ENCODE results near the gene ASB9. TPM values are rescaled to one million over a fixed set of nuclear protein-coding genes. Genes with fewer than 3 reads are reported as not detected.

The ASB9 gene
- total and polyA plus RNA-seq, 2 of the 8 experiments (the other 6 are each of a cell fraction or from before 2014, with no cell fraction given): 0.54 to 1.2 TPM

- no peak overlapping the region for H3K18ac ChIP-seq (ENCODE audit: extremely low read depth, low read length)
- no peak overlapping the region for H2AFZ ChIP-seq (ENCODE audit: low read length)
- no peak for TF ChIP-seq SRF (IDR thresholded peaks at IDR 0.05; ENCODE audit: low read depth, low read length)
- no peak for TF ChIP-seq CBX8 (IDR thresholded peaks at IDR 0.05; ENCODE audit: borderline replicate concordance, low read depth, low read length)
- TF ChIP-seq HDAC6 (IDR thresholded peaks at IDR 0.05; ENCODE audit: low read depth, low read length): no peak
- TF ChIP-seq, protein P1, sequence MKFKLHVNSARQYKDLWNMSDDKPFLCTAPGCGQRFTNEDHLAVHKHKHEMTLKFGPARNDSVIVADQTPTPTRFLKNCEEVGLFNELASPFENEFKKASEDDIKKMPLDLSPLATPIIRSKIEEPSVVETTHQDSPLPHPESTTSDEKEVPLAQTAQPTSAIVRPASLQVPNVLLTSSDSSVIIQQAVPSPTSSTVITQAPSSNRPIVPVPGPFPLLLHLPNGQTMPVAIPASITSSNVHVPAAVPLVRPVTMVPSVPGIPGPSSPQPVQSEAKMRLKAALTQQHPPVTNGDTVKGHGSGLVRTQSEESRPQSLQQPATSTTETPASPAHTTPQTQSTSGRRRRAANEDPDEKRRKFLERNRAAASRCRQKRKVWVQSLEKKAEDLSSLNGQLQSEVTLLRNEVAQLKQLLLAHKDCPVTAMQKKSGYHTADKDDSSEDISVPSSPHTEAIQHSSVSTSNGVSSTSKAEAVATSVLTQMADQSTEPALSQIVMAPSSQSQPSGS (IDR thresholded peaks at IDR 0.05; ENCODE audit: low read length): no peak
- no peak for TF ChIP-seq BRCA1 (IDR thresholded peaks at IDR 0.05; ENCODE audit: low read depth, low read length)
- no peak for TF ChIP-seq NANOG (IDR thresholded peaks at IDR 0.05; ENCODE audit: insufficient read depth, low read depth, low read length, poor library complexity, severe bottlenecking)
- TF ChIP-seq EGR1 (IDR thresholded peaks at IDR 0.05; ENCODE audit: borderline replicate concordance, low read depth, low read length): no peak
- TF ChIP-seq GABPA (IDR thresholded peaks at IDR 0.05; ENCODE audit: borderline replicate concordance, insufficient read depth, low read length): no peak
- no peak for TF ChIP-seq HDAC2 (IDR thresholded peaks at IDR 0.05; ENCODE audit: borderline replicate concordance in 1 of 2, low read depth in 2 of 2, low read length in 2 of 2)
- no peak for TF ChIP-seq POU5F1 (IDR thresholded peaks at IDR 0.05; ENCODE audit: low read depth, low read length)
- TF ChIP-seq YY1 (IDR thresholded peaks at IDR 0.05; ENCODE audit: low read depth, low read length): no peak
- no peak for TF ChIP-seq SP4 (IDR thresholded peaks at IDR 0.05; ENCODE audit: low read length)
- no peak for TF ChIP-seq RXRA (IDR thresholded peaks at IDR 0.05; ENCODE audit: insufficient read depth, low read depth, low read length)
- ChIA-PET POLR2A (ENCODE audit: partially characterized antibody) (interaction anchor here (0.5 kb wide), 1 partner anchor 14 kb away, joined by 3 read pairs; no protein-coding TSS in a partner anchor), CTCF (ENCODE audit: partially characterized antibody) (no interaction called here)
- H3K23ac ChIP-seq (ENCODE audit: insufficient read length): no peak overlapping the region
- no peak overlapping the region for H2AK5ac ChIP-seq (ENCODE audit: low read depth, low read length)
- no peak overlapping the region for H3K4me3 ChIP-seq (ENCODE audit: extremely low read depth in 1 of 4, insufficient read depth in 2 of 4, low read depth in 3 of 4, low read length in 4 of 4)
- no peak overlapping the region for H2BK12ac ChIP-seq (ENCODE audit: low read depth, low read length)
- no peak for FAIRE-seq
- no peak overlapping the region for H3K9ac ChIP-seq (replicated peaks in 1 of 4; ENCODE audit: extremely low read depth in 1 of 4, low read depth in 3 of 4, low read length in 3 of 4)
- H4K91ac ChIP-seq (replicated peaks; ENCODE audit: insufficient read length, low read length): no peak overlapping the region
- H3K79me1 ChIP-seq (ENCODE audit: low read depth, low read length): no peaks in the 10 kb centered on the region
- no peaks in the 10 kb centered on the region for H3K27me3 ChIP-seq (replicated peaks in 1 of 4; ENCODE audit: control insufficient read depth in 3 of 4, extremely low read depth in 1 of 4, insufficient read depth in 3 of 4, low read length in 3 of 4)
- no peak overlapping the region for H4K5ac ChIP-seq (ENCODE audit: insufficient read length, low read depth, low read length)
- H2BK120ac ChIP-seq (replicated peaks; ENCODE audit: low read depth, low read length): no peak overlapping the region
- H2BK15ac ChIP-seq (ENCODE audit: low read length): no peak overlapping the region
- H3K36me3 ChIP-seq (ENCODE audit: control insufficient read depth in 2 of 4, insufficient read depth in 4 of 4, low read length in 3 of 4): no peaks in the 10 kb centered on the region
- DNase-seq (ENCODE audit: low read depth in 1 of 2, low spot score in 2 of 2): no peak
- H3K79me2 ChIP-seq (ENCODE audit: control insufficient read depth in 1 of 2, insufficient read depth in 2 of 2, low read length in 2 of 2): no peaks in the 10 kb centered on the region
- no peaks in the 10 kb centered on the region for H3K23me2 ChIP-seq (ENCODE audit: low read depth, low read length)
- no peak overlapping the region for H3K4ac ChIP-seq (replicated peaks; ENCODE audit: insufficient read length, low read depth, low read length)
- H3K9me3 ChIP-seq (ENCODE audit: insufficient read depth in 2 of 2, low read depth in 1 of 2, low read length in 1 of 2): no peaks in the 10 kb centered on the region
- no peak overlapping the region for H3K14ac ChIP-seq (ENCODE audit: insufficient read length)
- no peak overlapping the region for H3K4me2 ChIP-seq (ENCODE audit: insufficient read depth in 1 of 2, low read depth in 2 of 2, low read length in 2 of 2)
- H2BK20ac ChIP-seq (ENCODE audit: low read length): no peak overlapping the region
- no peaks in the 10 kb centered on the region for H4K20me1 ChIP-seq (replicated peaks in 1 of 2; ENCODE audit: control insufficient read depth in 1 of 2, insufficient read depth in 2 of 2, low read length in 2 of 2)
- WGBS, 2 experiments (ENCODE audit: extremely low coverage in 1 of 2, insufficient coverage in 1 of 2, insufficient read length in 1 of 2, insufficient replicate concordance in 2 of 2, low coverage in 1 of 2, low lambda C conversion rate in 2 of 2, missing lambda C conversion rate in 1 of 2): 100% methylated on average over 1 of the region's 1 CpG; no CpG with 5 or more reads in 1 of the 2 experiments
- no peaks in the 10 kb centered on the region for H3K4me1 ChIP-seq (replicated peaks in 1 of 4; ENCODE audit: control insufficient read depth in 3 of 4, insufficient read depth in 4 of 4, low read length in 3 of 4)
- H3K56ac ChIP-seq (replicated peaks; ENCODE audit: insufficient read length, low read depth, low read length): no peak overlapping the region
- no peak overlapping the region for H4K8ac ChIP-seq (ENCODE audit: extremely low read depth, insufficient read depth, low read length)
- H3K27ac ChIP-seq (ENCODE audit: low read depth, low read length): no peak overlapping the region
- H2BK5ac ChIP-seq (ENCODE audit: low read depth, low read length): no peak overlapping the region
Measured at GRCh38 chrX:15206306-15206705, 63.6 kb downstream of the ASB9 start.
